H9 (cell line): ENCODE data around the gene MGRN1. TPM values are rescaled to one million over a fixed set of nuclear protein-coding genes. Genes with fewer than 3 reads are reported as not detected.

Source experiments
- DNase-seq: peaks from one replicate; pipeline ENCODE4 v3.0.0-alpha.2; 2017
- H2AFZ ChIP-seq: one replicate; pipeline ENCODE4 v1.6.1; 2013; ENCODE audit warnings: mild to moderate bottlenecking, low read length, control low read depth, moderate library complexity
- H2AK5ac ChIP-seq: 2 replicates; pipeline ENCODE4 v1.6.1; 2013; ENCODE audit warnings: low read length, control low read depth, mixed read lengths; ENCODE audit not compliant: insufficient read length
- H2BK120ac ChIP-seq: one replicate; pipeline ENCODE4 v1.6.1; 2013; ENCODE audit warnings: low read depth, mild to moderate bottlenecking, low read length, control low read depth, inconsistent platforms; ENCODE audit not compliant: poor library complexity, severe bottlenecking
- H2BK12ac ChIP-seq: 2 replicates; pipeline ENCODE4 v1.6.1; 2013; ENCODE audit warnings: low read length, control low read depth, mixed read lengths, low read depth; ENCODE audit not compliant: insufficient read length
- H2BK15ac ChIP-seq: 2 replicates; pipeline ENCODE4 v1.6.1; 2013; ENCODE audit warnings: low read depth, low read length, control low read depth
- H2BK20ac ChIP-seq: one replicate; pipeline ENCODE4 v1.6.1; 2013; ENCODE audit warnings: low read depth, mild to moderate bottlenecking, low read length, control low read depth, inconsistent platforms; ENCODE audit not compliant: poor library complexity, severe bottlenecking
- H2BK5ac ChIP-seq: 2 replicates; pipeline ENCODE4 v1.6.1; 2013; ENCODE audit warnings: low read length, control low read depth, mixed read lengths; ENCODE audit not compliant: insufficient read length
- H3K14ac ChIP-seq: 2 replicates; pipeline ENCODE4 v1.6.1; 2013; ENCODE audit warnings: low read length, control low read depth; ENCODE audit not compliant: insufficient read depth
- H3K18ac ChIP-seq: 2 replicates; pipeline ENCODE4 v1.6.1; 2013; ENCODE audit warnings: low read depth, mild to moderate bottlenecking, mixed read lengths, low read length, control low read depth; ENCODE audit not compliant: insufficient read length
- H3K23ac ChIP-seq: 2 replicates; pipeline ENCODE4 v1.6.1; 2013; ENCODE audit warnings: low read length, control low read depth, mixed read lengths, low read depth; ENCODE audit not compliant: insufficient read length
- H3K23me2 ChIP-seq: 2 replicates; pipeline ENCODE4 v1.6.1; 2013; ENCODE audit warnings: low read depth, mild to moderate bottlenecking, mixed read lengths, low read length, control low read depth; ENCODE audit not compliant: insufficient read length, poor library complexity, severe bottlenecking
- H3K27ac ChIP-seq: 2 replicates; pipeline ENCODE4 v1.5.1; 2013; ENCODE audit warnings: low read length, control low read depth, mixed read lengths, low read depth; ENCODE audit not compliant: insufficient read length
- H3K27me3 ChIP-seq: 2 replicates; pipeline ENCODE4 v1.6.1; 2013; ENCODE audit warnings: low read length, control low read depth, inconsistent platforms; ENCODE audit not compliant: insufficient read depth
- H3K4ac ChIP-seq: 2 replicates; pipeline ENCODE4 v1.6.1; 2013; ENCODE audit warnings: low read depth, mild to moderate bottlenecking, control low read depth, inconsistent platforms, low read length, moderate library complexity
- H3K4me1 ChIP-seq: 2 replicates; pipeline ENCODE4 v1.6.1; 2013; ENCODE audit warnings: low read length, control low read depth, inconsistent platforms; ENCODE audit not compliant: insufficient read depth
- H3K4me2 ChIP-seq: 2 replicates; pipeline ENCODE4 v1.6.1; 2013; ENCODE audit warnings: low read length, control low read depth, mixed read lengths; ENCODE audit not compliant: insufficient read length, insufficient read depth
- H3K56ac ChIP-seq: 2 replicates; pipeline ENCODE4 v1.6.1; 2013; ENCODE audit warnings: low read depth, mild to moderate bottlenecking, mixed read lengths, low read length, control low read depth; ENCODE audit not compliant: insufficient read length
- H3K79me1 ChIP-seq: 2 replicates; pipeline ENCODE4 v1.6.1; 2013; ENCODE audit warnings: low read depth, mild to moderate bottlenecking, moderate library complexity, low read length, control low read depth, inconsistent platforms; ENCODE audit not compliant: insufficient read depth, poor library complexity, severe bottlenecking
- H3K79me2 ChIP-seq: 2 replicates; pipeline ENCODE4 v1.6.1; 2013; ENCODE audit warnings: low read length, control low read depth, inconsistent platforms; ENCODE audit not compliant: insufficient read depth
- H3K9ac ChIP-seq: 2 replicates; pipeline ENCODE4 v1.6.1; 2013; ENCODE audit warnings: low read length, control low read depth, mixed read lengths; ENCODE audit not compliant: insufficient read length; ENCODE audit errors: extremely low read depth
- H3K9me3 ChIP-seq: one replicate; pipeline ENCODE4 v1.6.1; 2013; ENCODE audit warnings: low read depth, low read length, inconsistent platforms; ENCODE audit not compliant: control insufficient read depth
- H3T11ph ChIP-seq: one replicate; pipeline ENCODE4 v1.6.1; 2013; ENCODE audit warnings: mild to moderate bottlenecking, low read length, control low read depth, inconsistent platforms
- H4K20me1 ChIP-seq: one replicate; pipeline ENCODE4 v1.6.1; 2013; ENCODE audit not compliant: control insufficient read depth, insufficient read length, insufficient read depth
- H4K5ac ChIP-seq: 2 replicates; pipeline ENCODE4 v1.6.1; 2013; ENCODE audit warnings: low read depth, mild to moderate bottlenecking, mixed read lengths, low read length, control low read depth; ENCODE audit not compliant: insufficient read length
- H4K8ac ChIP-seq: replicated peaks from 2 replicates; pipeline ENCODE4 v1.6.1; 2013; ENCODE audit warnings: low read length, control low read depth, mixed read lengths, low read depth; ENCODE audit not compliant: insufficient read length
- H4K91ac ChIP-seq: 2 replicates; pipeline ENCODE4 v1.6.1; 2013; ENCODE audit warnings: low read depth, mild to moderate bottlenecking, moderate library complexity, mixed read lengths, low read length, control low read depth; ENCODE audit not compliant: insufficient read length
- H3K27ac Mint-ChIP-seq, 3 experiments: 2 replicates in 2 of 3; 3 replicates in 1 of 3; pipeline ENCODE4 v1.8.0; 2020 to 2021; ENCODE audit warnings: mixed read lengths in 3 of 3, mild to moderate bottlenecking in 1 of 3, moderate library complexity in 1 of 3
- H3K27me3 Mint-ChIP-seq: 2 replicates; pipeline ENCODE4 v1.8.0; 2021; ENCODE audit warnings: low read depth, mild to moderate bottlenecking, moderate library complexity, mixed read lengths
- H3K36me3 Mint-ChIP-seq, 3 experiments: 2 replicates in 2 of 3; 3 replicates in 1 of 3; pipeline ENCODE4 v1.8.0; 2020 to 2021; ENCODE audit warnings: low read depth in 3 of 3, mixed read lengths in 3 of 3; ENCODE audit not compliant: insufficient read depth in 1 of 3
- H3K4me1 Mint-ChIP-seq, 2 experiments: 2 replicates each; pipeline ENCODE4 v1.8.0; 2020; ENCODE audit warnings: mixed read lengths in 2 of 2
- H3K4me3 Mint-ChIP-seq, 2 experiments: 2 replicates in 1 of 2; 3 replicates in 1 of 2; pipeline ENCODE4 v1.8.0; 2020 to 2021; ENCODE audit warnings: mild to moderate bottlenecking in 2 of 2, mixed read lengths in 2 of 2, moderate library complexity in 1 of 2
- H3K9me3 Mint-ChIP-seq, 2 experiments: 2 replicates in 1 of 2; 3 replicates in 1 of 2; pipeline ENCODE4 v1.8.0; 2020; ENCODE audit warnings: mild to moderate bottlenecking in 2 of 2, mixed read lengths in 2 of 2, moderate library complexity in 1 of 2
- CTCF ChIP-seq: fragments of 200-600 bp; sonication (generic); conservative IDR thresholded peaks from 3 replicates; pipeline ENCODE4 v1.8.0; 2021; ENCODE audit warnings: antibody characterized with exemption, mild to moderate bottlenecking
- WGBS: extraction: QIAGEN DNeasy Blood & Tissue Kit; methylation state at CpG from one replicate; pipeline ENCODE4 v1.1.7; 2013; ENCODE audit warnings: missing lambda C conversion rate, low lambda C conversion rate, mixed read lengths; ENCODE audit not compliant: insufficient read length; ENCODE audit errors: extremely low coverage; 5-methylcytosine and 5-hydroxymethylcytosine counted together
- total RNA-seq: library from RNA; stranded (reverse); gene quantifications from 2 replicates; pipeline ENCODE4 v1.2.1, GENCODE V29; 2021

MGRN1 gene
- total RNA-seq, 1 experiment from 2014 or later, result 91.6 TPM

DNA sequence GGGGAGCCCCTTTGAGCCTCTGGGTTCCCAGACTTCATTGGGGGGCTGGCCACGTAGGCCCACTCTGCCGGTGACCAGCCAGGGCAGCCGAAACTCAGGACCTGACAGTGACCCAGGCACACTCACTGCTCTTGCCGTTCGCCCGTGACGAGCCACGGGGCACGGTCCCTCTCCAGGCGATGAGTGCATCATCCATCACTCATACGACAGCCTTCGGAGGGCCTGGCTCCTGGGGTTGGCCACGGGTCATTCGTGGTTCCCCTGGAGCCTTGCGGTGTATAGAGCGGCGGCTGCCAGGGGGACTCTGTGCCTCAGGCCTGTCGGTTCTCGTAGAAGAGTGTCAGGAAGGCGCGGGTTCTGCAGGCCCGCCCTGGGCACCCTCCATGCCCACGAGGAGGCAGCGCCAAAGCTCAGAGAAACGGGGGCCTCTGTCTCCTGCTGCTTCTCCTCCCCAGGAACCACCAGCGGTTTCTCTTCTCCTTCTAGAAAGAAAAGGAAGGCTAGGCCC, 57.5 kb downstream of the MGRN1 start:
- Histone ChIP-seq H3T11ph (no peak overlapping the region), H3K9me3 (no peaks in the 10 kb centered on the region), H3K56ac (no peak overlapping the region), H2AK5ac (no peak overlapping the region), H3K79me2 (no peaks in the 10 kb centered on the region), H4K5ac (no peak overlapping the region), H4K20me1 (no peaks in the 10 kb centered on the region), H3K23me2 (no peaks in the 10 kb centered on the region), H2BK120ac (no peak overlapping the region), H3K4me2 (no peak overlapping the region), H2BK15ac (no peak overlapping the region), H3K9ac (no peak overlapping the region), H2BK5ac (no peak overlapping the region), H3K14ac (no peak overlapping the region), H3K27me3 (no peaks in the 10 kb centered on the region), H2AFZ (no peak overlapping the region), H2BK12ac (no peak overlapping the region), H4K91ac (no peak overlapping the region), H3K4ac (no peak overlapping the region), H3K18ac (no peak overlapping the region), H3K27ac (no peak overlapping the region), H3K23ac (no peak overlapping the region), H2BK20ac (no peak overlapping the region), H4K8ac (no peak overlapping the region), H3K79me1 (no peaks in the 10 kb centered on the region), H3K4me1 (no peaks in the 10 kb centered on the region)
- TF ChIP-seq CTCF, result no peak
- H3K27me3 Mint-ChIP-seq, result no peaks in the 10 kb centered on the region
- H3K36me3 Mint-ChIP-seq, result peaks cover 2 to 38% (median 18%) of the 10 kb centered on the region in 3 experiments; a peak in 5 of 7 replicates
- H3K9me3 Mint-ChIP-seq, result no peaks in the 10 kb centered on the region
- DNase-seq, result no peak
- H3K4me1 Mint-ChIP-seq, result no peaks in the 10 kb centered on the region
- H3K4me3 Mint-ChIP-seq, result no peak overlapping the region
- WGBS, result no CpG with 5 or more reads among the region's 26 CpGs
- no peak overlapping the region for H3K27ac Mint-ChIP-seq
